Measurements from ENCODE around the gene ADH4.

DNA sequence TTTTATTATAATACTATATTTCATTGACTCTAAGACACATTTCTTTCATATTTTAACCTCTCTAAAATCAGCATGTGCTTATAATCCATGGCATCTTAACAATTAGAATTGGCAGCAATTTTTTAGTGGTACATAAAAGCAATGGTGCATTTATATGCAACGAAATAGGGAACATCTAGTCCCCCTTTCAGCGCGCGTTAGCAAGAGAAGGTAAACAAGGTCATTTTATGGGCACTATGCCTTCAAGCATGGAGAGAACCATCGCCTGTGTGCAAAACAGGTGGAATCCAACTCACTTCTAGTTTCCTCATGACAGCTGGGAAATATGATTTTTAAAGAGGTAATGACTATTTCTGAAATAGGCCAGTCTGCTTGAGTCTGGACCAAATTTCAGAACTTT, 61.9 kb downstream of the ADH4 start:
- TF ChIP-seq, protein P1, sequence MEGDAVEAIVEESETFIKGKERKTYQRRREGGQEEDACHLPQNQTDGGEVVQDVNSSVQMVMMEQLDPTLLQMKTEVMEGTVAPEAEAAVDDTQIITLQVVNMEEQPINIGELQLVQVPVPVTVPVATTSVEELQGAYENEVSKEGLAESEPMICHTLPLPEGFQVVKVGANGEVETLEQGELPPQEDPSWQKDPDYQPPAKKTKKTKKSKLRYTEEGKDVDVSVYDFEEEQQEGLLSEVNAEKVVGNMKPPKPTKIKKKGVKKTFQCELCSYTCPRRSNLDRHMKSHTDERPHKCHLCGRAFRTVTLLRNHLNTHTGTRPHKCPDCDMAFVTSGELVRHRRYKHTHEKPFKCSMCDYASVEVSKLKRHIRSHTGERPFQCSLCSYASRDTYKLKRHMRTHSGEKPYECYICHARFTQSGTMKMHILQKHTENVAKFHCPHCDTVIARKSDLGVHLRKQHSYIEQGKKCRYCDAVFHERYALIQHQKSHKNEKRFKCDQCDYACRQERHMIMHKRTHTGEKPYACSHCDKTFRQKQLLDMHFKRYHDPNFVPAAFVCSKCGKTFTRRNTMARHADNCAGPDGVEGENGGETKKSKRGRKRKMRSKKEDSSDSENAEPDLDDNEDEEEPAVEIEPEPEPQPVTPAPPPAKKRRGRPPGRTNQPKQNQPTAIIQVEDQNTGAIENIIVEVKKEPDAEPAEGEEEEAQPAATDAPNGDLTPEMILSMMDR (IDR thresholded peaks at IDR 0.05 in 2 of 3, conservative IDR thresholded peaks at IDR 0.05 in 1 of 3; ENCODE audit: insufficient read depth in 2 of 3, low read depth in 1 of 3, low read length in 3 of 3) = no peak
- no peak for TF ChIP-seq BRF1 (IDR thresholded peaks at IDR 0.05; ENCODE audit: borderline replicate concordance, extremely low read depth, insufficient read length)
- TF ChIP-seq SIN3A (IDR thresholded peaks at IDR 0.05; ENCODE audit: borderline replicate concordance in 2 of 2, control insufficient read depth in 1 of 2, low read depth in 2 of 2, low read length in 2 of 2) = no peak
- no peak for TF ChIP-seq TEAD4 (IDR thresholded peaks at IDR 0.05; ENCODE audit: low read length)
- TF ChIP-seq TEAD4 (CRISPR knock-in tag; IDR thresholded peaks at IDR 0.05; ENCODE audit: borderline replicate concordance) = no peak
- TF ChIP-seq ZBTB7A (IDR thresholded peaks at IDR 0.05; ENCODE audit: borderline replicate concordance, control insufficient read depth, low read depth, low read length) = no peak
- TF ChIP-seq MYC (IDR thresholded peaks at IDR 0.05; ENCODE audit: low read depth, low read length) = no peak
- no peak for TF ChIP-seq MYC (CRISPR knock-in tag; IDR thresholded peaks at IDR 0.05; ENCODE audit: borderline replicate concordance, low read depth)
- no peak for TF ChIP-seq TBP (optimal IDR thresholded peaks at IDR 0.05; ENCODE audit: low read depth, low read length)
- TF ChIP-seq ZNF280B (CRISPR knock-in tag; IDR thresholded peaks at IDR 0.05) = no peak
- TF ChIP-seq HCFC1 (IDR thresholded peaks at IDR 0.05; ENCODE audit: low read depth, low read length) = no peak
- TF ChIP-seq KDM4B (IDR thresholded peaks at IDR 0.05; ENCODE audit: borderline replicate concordance in 2 of 2, low read depth in 1 of 2) = no peak
- TF ChIP-seq, protein P2, sequence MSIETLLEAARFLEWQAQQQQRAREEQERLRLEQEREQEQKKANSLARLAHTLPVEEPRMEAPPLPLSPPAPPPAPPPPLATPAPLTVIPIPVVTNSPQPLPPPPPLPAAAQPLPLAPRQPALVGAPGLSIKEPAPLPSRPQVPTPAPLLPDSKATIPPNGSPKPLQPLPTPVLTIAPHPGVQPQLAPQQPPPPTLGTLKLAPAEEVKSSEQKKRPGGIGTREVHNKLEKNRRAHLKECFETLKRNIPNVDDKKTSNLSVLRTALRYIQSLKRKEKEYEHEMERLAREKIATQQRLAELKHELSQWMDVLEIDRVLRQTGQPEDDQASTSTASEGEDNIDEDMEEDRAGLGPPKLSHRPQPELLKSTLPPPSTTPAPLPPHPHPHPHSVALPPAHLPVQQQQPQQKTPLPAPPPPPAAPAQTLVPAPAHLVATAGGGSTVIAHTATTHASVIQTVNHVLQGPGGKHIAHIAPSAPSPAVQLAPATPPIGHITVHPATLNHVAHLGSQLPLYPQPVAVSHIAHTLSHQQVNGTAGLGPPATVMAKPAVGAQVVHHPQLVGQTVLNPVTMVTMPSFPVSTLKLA (conservative IDR thresholded peaks at IDR 0.05) = no peak
- no peak for TF ChIP-seq GABPA (tag; conservative IDR thresholded peaks at IDR 0.05; ENCODE audit: low read depth)

Data from K562 (cell line).